Keratinocyte (primary cell): ENCODE data around the gene FNDC3A. TPM values are rescaled to one million over a fixed set of nuclear protein-coding genes. Genes with fewer than 3 reads are reported as not detected.
A peak's percentile ranks its signal among the peaks of the same experiment; 100 is the strongest.

ENCODE experiments used
- DNase-seq: peaks from one replicate; pipeline ENCODE4 v3.0.0-alpha.2; 2011; ENCODE audit warnings: low read depth, missing footprints, low spot score
- FAIRE-seq: peaks from 2 replicates; lab custom pipeline; 2011; peaks lifted over from hg19 to GRCh38; lab: Jason Lieb, UNC
- H2AFZ ChIP-seq: 2 replicates; pipeline ENCODE4 v1.6.0; 2012; ENCODE audit warnings: low read length, control low read depth, inconsistent platforms; ENCODE audit not compliant: control insufficient read depth
- H3K27ac ChIP-seq: 2 replicates; pipeline ENCODE4 v1.5.1; 2011; ENCODE audit warnings: low read length; ENCODE audit not compliant: control insufficient read depth, insufficient read depth
- H3K27me3 ChIP-seq: 3 replicates; pipeline ENCODE4 v1.6.0; 2011; ENCODE audit warnings: low read length; ENCODE audit not compliant: control insufficient read depth, insufficient read depth; ENCODE audit errors: extremely low read depth
- H3K36me3 ChIP-seq, 2 experiments: 2 replicates in 1 of 2; 3 replicates in 1 of 2; pipeline ENCODE4 v1.5.1; 2011; ENCODE audit warnings: low read length in 2 of 2, mild to moderate bottlenecking in 1 of 2; ENCODE audit not compliant: control insufficient read depth in 2 of 2, insufficient read depth in 2 of 2; ENCODE audit errors: extremely low read depth in 1 of 2
- H3K4me1 ChIP-seq: 3 replicates; pipeline ENCODE4 v1.5.1; 2011; ENCODE audit warnings: low read length; ENCODE audit not compliant: control insufficient read depth, insufficient read depth; ENCODE audit errors: extremely low read depth
- H3K4me2 ChIP-seq: 3 replicates; pipeline ENCODE4 v1.6.0; 2011; ENCODE audit warnings: low read depth, low read length; ENCODE audit not compliant: control insufficient read depth, insufficient read depth; ENCODE audit errors: extremely low read depth
- H3K4me3 ChIP-seq, 3 experiments: fragments of 200-600 bp in 1 of 3; sonication (generic) in 1 of 3; 2 replicates in 2 of 3; 3 replicates in 1 of 3; pipeline ENCODE4 v1.5.1; 2011 to 2016; ENCODE audit warnings: low read length in 3 of 3, mild to moderate bottlenecking in 3 of 3, control low read depth in 2 of 3, inconsistent platforms in 1 of 3, low read depth in 1 of 3, mixed read lengths in 1 of 3, mixed run types in 1 of 3, moderate library complexity in 1 of 3; ENCODE audit not compliant: control insufficient read depth in 2 of 3, insufficient read depth in 2 of 3; ENCODE audit errors: extremely low read depth in 1 of 3
- H3K79me2 ChIP-seq: 2 replicates; pipeline ENCODE4 v1.6.0; 2012; ENCODE audit warnings: low read length; ENCODE audit not compliant: control insufficient read depth, insufficient read depth
- H3K9ac ChIP-seq: 3 replicates; pipeline ENCODE4 v1.6.0; 2011; ENCODE audit warnings: low read length; ENCODE audit not compliant: control insufficient read depth, insufficient read depth; ENCODE audit errors: extremely low read depth
- H3K9me1 ChIP-seq: 3 replicates; pipeline ENCODE4 v1.6.0; 2011; ENCODE audit warnings: low read length; ENCODE audit not compliant: control insufficient read depth, insufficient read depth; ENCODE audit errors: extremely low read depth
- H3K9me3 ChIP-seq: 2 replicates; pipeline ENCODE4 v1.5.1; 2012; ENCODE audit warnings: low read depth, low read length; ENCODE audit not compliant: control insufficient read depth
- H4K20me1 ChIP-seq: 3 replicates; pipeline ENCODE4 v1.6.0; 2011; ENCODE audit warnings: low read length; ENCODE audit not compliant: control insufficient read depth, insufficient read depth; ENCODE audit errors: extremely low read depth
- EZH2 ChIP-seq: IDR thresholded peaks from one replicate; pipeline ENCODE4 v1.6.1; 2012; ENCODE audit warnings: inconsistent platforms, mild to moderate bottlenecking, low read length, moderate library complexity
- dilution Hi-C: fragments of 300-500 bp; cut with MboI; formaldehyde crosslinking; loops from one replicate; pipeline ENCODE4 v1.7.0; 2020; ENCODE audit warnings: low sequenced_read_pairs; ENCODE audit not compliant: extremely low pct_ligation_motif_present
- polyA plus RNA-seq, 5 experiments: library from polyadenylated mRNA; depleted of rRNA in 3 of 5; stranded (reverse) in 3 of 5; stranded (forward) in 1 of 5; unstranded in 1 of 5; fragments of >200 nt; gene quantifications; 1 replicate in 1 of 5; 2 replicates in 3 of 5; 3 replicates in 1 of 5; pipeline versions ENCODE4 v1.2.1 to v1.2.3, GENCODE V29; 2011 to 2012; ENCODE audit warnings: missing spikeins in 2 of 5, low read depth in 1 of 5, low replicate concordance in 1 of 5
- TF ChIP-seq, protein P1 (sequence below), 3 experiments: IDR thresholded peaks in 1 of 3; conservative IDR thresholded peaks in 1 of 3; optimal IDR thresholded peaks in 1 of 3; 2 replicates in 2 of 3; 3 replicates in 1 of 3; pipeline versions ENCODE3 to v1.5.1; 2011; ENCODE audit warnings: low read length in 3 of 3, mild to moderate bottlenecking in 3 of 3, moderate library complexity in 2 of 3, control low read depth in 1 of 3, inconsistent platforms in 1 of 3; ENCODE audit not compliant: insufficient read depth in 2 of 3; ENCODE audit errors: extremely low read depth in 1 of 3

The FNDC3A gene
- polyA plus RNA-seq, 1 donor (not counting 4 experiments of a cell fraction or from before 2014, with no cell fraction given): 28.4 TPM

DNA sequence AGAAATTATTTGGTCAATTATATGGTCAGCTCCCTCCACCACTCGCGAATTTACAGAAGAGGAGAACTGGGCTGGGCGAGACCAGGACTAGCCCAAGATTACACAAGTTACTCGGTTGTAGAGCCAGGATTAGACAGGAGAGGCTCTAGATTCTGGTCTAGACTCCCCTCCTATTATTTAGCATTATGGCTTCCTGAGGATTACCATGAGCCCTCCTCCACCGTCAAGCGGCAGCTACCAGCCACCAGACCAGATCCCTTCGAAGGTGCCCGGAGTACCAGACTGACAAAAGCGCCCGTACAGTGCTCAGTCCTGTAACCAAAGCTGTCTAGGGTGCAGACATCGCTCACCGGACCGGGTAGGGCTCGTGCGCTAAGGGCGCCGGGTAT, 243.9 kb downstream of the FNDC3A start:
- FAIRE-seq: no peak
- no peaks in the 10 kb centered on the region for H3K9me1 ChIP-seq
- peak overlapping the region; percentile 30 for H2AFZ ChIP-seq
- no peak for TF ChIP-seq EZH2
- TF ChIP-seq, protein P1, sequence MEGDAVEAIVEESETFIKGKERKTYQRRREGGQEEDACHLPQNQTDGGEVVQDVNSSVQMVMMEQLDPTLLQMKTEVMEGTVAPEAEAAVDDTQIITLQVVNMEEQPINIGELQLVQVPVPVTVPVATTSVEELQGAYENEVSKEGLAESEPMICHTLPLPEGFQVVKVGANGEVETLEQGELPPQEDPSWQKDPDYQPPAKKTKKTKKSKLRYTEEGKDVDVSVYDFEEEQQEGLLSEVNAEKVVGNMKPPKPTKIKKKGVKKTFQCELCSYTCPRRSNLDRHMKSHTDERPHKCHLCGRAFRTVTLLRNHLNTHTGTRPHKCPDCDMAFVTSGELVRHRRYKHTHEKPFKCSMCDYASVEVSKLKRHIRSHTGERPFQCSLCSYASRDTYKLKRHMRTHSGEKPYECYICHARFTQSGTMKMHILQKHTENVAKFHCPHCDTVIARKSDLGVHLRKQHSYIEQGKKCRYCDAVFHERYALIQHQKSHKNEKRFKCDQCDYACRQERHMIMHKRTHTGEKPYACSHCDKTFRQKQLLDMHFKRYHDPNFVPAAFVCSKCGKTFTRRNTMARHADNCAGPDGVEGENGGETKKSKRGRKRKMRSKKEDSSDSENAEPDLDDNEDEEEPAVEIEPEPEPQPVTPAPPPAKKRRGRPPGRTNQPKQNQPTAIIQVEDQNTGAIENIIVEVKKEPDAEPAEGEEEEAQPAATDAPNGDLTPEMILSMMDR (optimal IDR thresholded peaks at IDR 0.05 in 1 of 3, IDR thresholded peaks at IDR 0.05 in 1 of 3, conservative IDR thresholded peaks at IDR 0.05 in 1 of 3; ENCODE audit: extremely low read depth in 1 of 3, insufficient read depth in 2 of 3, low read length in 3 of 3): no peak
- no peaks in the 10 kb centered on the region for H3K9me3 ChIP-seq
- dilution Hi-C loops: no loop called here
- H3K27me3 ChIP-seq: peaks cover 70% of the 10 kb centered on the region
- H3K36me3 ChIP-seq: no peaks in the 10 kb centered on the region
- H3K27ac ChIP-seq: no peak overlapping the region
- no peaks in the 10 kb centered on the region for H4K20me1 ChIP-seq
- no peaks in the 10 kb centered on the region for H3K79me2 ChIP-seq
- H3K4me2 ChIP-seq: peak overlapping the region; percentile 51
- DNase-seq: no peak
- H3K9ac ChIP-seq: no peak overlapping the region
- H3K4me1 ChIP-seq: no peaks in the 10 kb centered on the region
- H3K4me3 ChIP-seq: peak overlapping the region in 1 of 3 experiments; percentile 31

DNA sequence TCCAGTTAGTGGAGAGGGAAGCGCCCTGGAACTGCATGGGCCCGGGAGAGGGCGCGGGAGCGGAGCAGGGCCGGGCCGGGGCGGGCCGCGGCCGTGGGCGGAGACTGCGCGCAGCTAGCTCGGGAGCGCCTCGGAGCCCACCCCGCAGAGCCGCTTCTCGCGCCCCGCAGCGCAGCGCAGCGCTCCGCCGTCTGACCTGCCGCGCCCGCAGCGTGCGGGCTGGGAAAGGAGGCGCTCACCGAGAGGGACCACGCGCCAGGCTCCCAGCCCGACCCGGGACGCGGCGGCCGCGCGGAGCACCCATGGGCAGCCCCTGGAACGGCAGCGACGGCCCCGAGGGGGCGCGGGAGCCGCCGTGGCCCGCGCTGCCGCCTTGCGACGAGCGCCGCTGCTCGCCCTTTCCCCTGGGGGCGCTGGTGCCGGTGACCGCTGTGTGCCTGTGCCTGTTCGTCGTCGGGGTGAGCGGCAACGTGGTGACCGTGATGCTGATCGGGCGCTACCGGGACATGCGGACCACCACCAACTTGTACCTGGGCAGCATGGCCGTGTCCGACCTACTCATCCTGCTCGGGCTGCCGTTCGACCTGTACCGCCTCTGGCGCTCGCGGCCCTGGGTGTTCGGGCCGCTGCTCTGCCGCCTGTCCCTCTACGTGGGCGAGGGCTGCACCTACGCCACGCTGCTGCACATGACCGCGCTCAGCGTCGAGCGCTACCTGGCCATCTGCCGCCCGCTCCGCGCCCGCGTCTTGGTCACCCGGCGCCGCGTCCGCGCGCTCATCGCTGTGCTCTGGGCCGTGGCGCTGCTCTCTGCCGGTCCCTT, 244.5 kb downstream of the FNDC3A start, which contains the start of gene MLNR:
Gene MLNR, plus strand, starts transcription at position 303 of the 820 bp plus-strand sequence. Its CDS starts 0 bp downstream, at position 303.
- TF ChIP-seq, protein P1 (optimal IDR thresholded peaks at IDR 0.05 in 1 of 3, IDR thresholded peaks at IDR 0.05 in 1 of 3, conservative IDR thresholded peaks at IDR 0.05 in 1 of 3; ENCODE audit: extremely low read depth in 1 of 3, insufficient read depth in 2 of 3, low read length in 3 of 3): no peak
- peak; percentile 93 for TF ChIP-seq EZH2
- no peak within 1 kb of the TSS for H3K9ac ChIP-seq
- peaks cover 76% of the 10 kb centered on the region for H3K27me3 ChIP-seq
- H3K4me1 ChIP-seq: no peaks in the 10 kb centered on the region
- H3K27ac ChIP-seq: no peak within 1 kb of the TSS
- no peaks in the 10 kb centered on the region for H3K79me2 ChIP-seq
- H3K9me3 ChIP-seq: no peaks in the 10 kb centered on the region
- peak within 1 kb of the TSS; percentile 51 for H3K4me2 ChIP-seq
- dilution Hi-C loops: no loop called here
- H3K36me3 ChIP-seq: no peaks in the 10 kb centered on the region
- FAIRE-seq: no peak
- H3K9me1 ChIP-seq: no peaks in the 10 kb centered on the region
- peak within 1 kb of the TSS in 1 of 3 experiments; percentile 31 for H3K4me3 ChIP-seq
- peak within 1 kb of the TSS; percentile 30 for H2AFZ ChIP-seq
- H4K20me1 ChIP-seq: no peaks in the 10 kb centered on the region
- no peak for DNase-seq
